Endodermal cell (in vitro differentiated cells): ENCODE measurements around the gene BTRC. TPM values are rescaled to one million over a fixed set of nuclear protein-coding genes. Genes with fewer than 3 reads are reported as not detected.
A peak's percentile ranks its signal among the peaks of the same experiment; 100 is the strongest.

ENCODE experiments used
- DNase-seq: peaks from one replicate; pipeline ENCODE4 v3.0.0-alpha.2; 2017
- H3K27ac ChIP-seq: 2 replicates; pipeline ENCODE4 v1.5.1; 2013; ENCODE audit warnings: mild to moderate bottlenecking, low read depth, low read length, moderate library complexity
- H3K27me3 ChIP-seq: 2 replicates; pipeline ENCODE4 v1.6.1; 2013; ENCODE audit warnings: mild to moderate bottlenecking, low read length, moderate library complexity; ENCODE audit not compliant: insufficient read depth, control insufficient read depth, poor library complexity, severe bottlenecking
- H3K36me3 ChIP-seq: 2 replicates; pipeline ENCODE4 v1.7.0; 2013; ENCODE audit warnings: mild to moderate bottlenecking, low read length, moderate library complexity; ENCODE audit not compliant: control insufficient read depth, insufficient read depth
- H3K4me1 ChIP-seq: one replicate; pipeline ENCODE4 v1.7.0; 2013; ENCODE audit warnings: low read length; ENCODE audit not compliant: control insufficient read depth, insufficient read depth
- H3K4me3 ChIP-seq: 2 replicates; pipeline ENCODE4 v1.5.1; 2013; ENCODE audit warnings: mild to moderate bottlenecking, low read length, moderate library complexity
- H3K9ac ChIP-seq: 2 replicates; pipeline ENCODE4 v1.6.1; 2013; ENCODE audit warnings: mild to moderate bottlenecking, low read length, moderate library complexity; ENCODE audit not compliant: poor library complexity, severe bottlenecking; ENCODE audit errors: extremely low read depth
- H3K9me3 ChIP-seq: 2 replicates; pipeline ENCODE4 v1.6.1; 2013; ENCODE audit warnings: mild to moderate bottlenecking, low read length, moderate library complexity; ENCODE audit not compliant: control insufficient read depth
- H3K27ac Mint-ChIP-seq: 2 replicates; pipeline ENCODE4 v1.8.0; 2020; ENCODE audit warnings: mixed read lengths
- H3K27me3 Mint-ChIP-seq: 2 replicates; pipeline ENCODE4 v1.8.0; 2021; ENCODE audit warnings: mild to moderate bottlenecking, mixed read lengths; ENCODE audit not compliant: insufficient read depth
- H3K36me3 Mint-ChIP-seq: 2 replicates; pipeline ENCODE4 v1.8.0; 2020; ENCODE audit warnings: low read depth, mixed read lengths
- H3K4me1 Mint-ChIP-seq: 2 replicates; pipeline ENCODE4 v1.8.0; 2020; ENCODE audit warnings: mixed read lengths
- H3K4me3 Mint-ChIP-seq: 2 replicates; pipeline ENCODE4 v1.8.0; 2020; ENCODE audit warnings: mild to moderate bottlenecking, moderate library complexity, mixed read lengths
- H3K9me3 Mint-ChIP-seq: 2 replicates; pipeline ENCODE4 v1.8.0; 2020; ENCODE audit warnings: mild to moderate bottlenecking, mixed read lengths
- WGBS, 2 experiments: methylation state at CpG; one replicate each; pipeline versions ENCODE4 v1.1.5 to v1.1.7; 2013; ENCODE audit warnings: missing lambda C conversion rate in 2 of 2, mixed read lengths in 1 of 2; ENCODE audit not compliant: insufficient coverage in 1 of 2, insufficient read length in 1 of 2; 5-methylcytosine and 5-hydroxymethylcytosine counted together
- total RNA-seq, 2 donors: library from RNA; stranded (reverse); fragmentation: NEBNext Ultra II Directional in 1 of 2; extraction: Animal tissue kit (Norgen Biotek cat#: 25700) in 1 of 2; gene quantifications; 2 replicates in 1 of 2; 3 replicates in 1 of 2; pipeline ENCODE4 v1.2.1, GENCODE V29; 2021
- TF ChIP-seq, protein P1 (sequence below): fragments of 200-600 bp; sonication (generic); conservative IDR thresholded peaks from 2 replicates; pipeline ENCODE4 v1.5.0; 2021; ENCODE audit warnings: antibody characterized with exemption, mild to moderate bottlenecking

BTRC gene
- total RNA-seq, 2 donors from 2014 or later, result 30.1 to 38.2 TPM

- no peaks in the 10 kb centered on the region for H3K36me3 ChIP-seq
- Mint-ChIP-seq H3K27ac (no peak overlapping the region), H3K4me3 (no peak overlapping the region), H3K9me3 (no peaks in the 10 kb centered on the region), H3K27me3 (peaks cover 31% of the 10 kb centered on the region), H3K36me3 (no peaks in the 10 kb centered on the region), H3K4me1 (peaks cover 17% of the 10 kb centered on the region)
- peaks cover 28% of the 10 kb centered on the region for H3K27me3 ChIP-seq
- WGBS, 2 experiments, result 67 to 70% methylated on average over 1 to 2 of the region's 2 CpGs
- H3K9me3 ChIP-seq, result no peaks in the 10 kb centered on the region
- no peak overlapping the region for H3K4me3 ChIP-seq
- H3K27ac ChIP-seq, result no peak overlapping the region
- no peak for DNase-seq
- TF ChIP-seq, protein P1, sequence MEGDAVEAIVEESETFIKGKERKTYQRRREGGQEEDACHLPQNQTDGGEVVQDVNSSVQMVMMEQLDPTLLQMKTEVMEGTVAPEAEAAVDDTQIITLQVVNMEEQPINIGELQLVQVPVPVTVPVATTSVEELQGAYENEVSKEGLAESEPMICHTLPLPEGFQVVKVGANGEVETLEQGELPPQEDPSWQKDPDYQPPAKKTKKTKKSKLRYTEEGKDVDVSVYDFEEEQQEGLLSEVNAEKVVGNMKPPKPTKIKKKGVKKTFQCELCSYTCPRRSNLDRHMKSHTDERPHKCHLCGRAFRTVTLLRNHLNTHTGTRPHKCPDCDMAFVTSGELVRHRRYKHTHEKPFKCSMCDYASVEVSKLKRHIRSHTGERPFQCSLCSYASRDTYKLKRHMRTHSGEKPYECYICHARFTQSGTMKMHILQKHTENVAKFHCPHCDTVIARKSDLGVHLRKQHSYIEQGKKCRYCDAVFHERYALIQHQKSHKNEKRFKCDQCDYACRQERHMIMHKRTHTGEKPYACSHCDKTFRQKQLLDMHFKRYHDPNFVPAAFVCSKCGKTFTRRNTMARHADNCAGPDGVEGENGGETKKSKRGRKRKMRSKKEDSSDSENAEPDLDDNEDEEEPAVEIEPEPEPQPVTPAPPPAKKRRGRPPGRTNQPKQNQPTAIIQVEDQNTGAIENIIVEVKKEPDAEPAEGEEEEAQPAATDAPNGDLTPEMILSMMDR, result no peak
- H3K4me1 ChIP-seq, result no peaks in the 10 kb centered on the region
- no peak overlapping the region for H3K9ac ChIP-seq
Measured at GRCh38 chr10:101308051-101308450, 45.9 kb upstream of the BTRC start.

GRCh38 chr10:101310529-101311184, 43.3 kb upstream of the BTRC start:
- no peaks in the 10 kb centered on the region for H3K9me3 ChIP-seq
- H3K27ac ChIP-seq, result no peak overlapping the region
- H3K9ac ChIP-seq, result no peak overlapping the region
- DNase-seq, result peak; percentile 68
- peaks cover 36% of the 10 kb centered on the region for H3K27me3 Mint-ChIP-seq
- no peaks in the 10 kb centered on the region for H3K36me3 Mint-ChIP-seq
- H3K27ac Mint-ChIP-seq, result no peak overlapping the region
- peaks cover 13% of the 10 kb centered on the region for H3K4me1 Mint-ChIP-seq
- TF ChIP-seq, protein P1, result no peak
- H3K36me3 ChIP-seq, result no peaks in the 10 kb centered on the region
- 73 to 86% methylated on average over 11 to 25 of the region's 25 CpGs for WGBS, 2 experiments
- no peaks in the 10 kb centered on the region for H3K4me1 ChIP-seq
- peaks cover 24% of the 10 kb centered on the region for H3K27me3 ChIP-seq
- peak overlapping the region; percentile 70 for H3K4me3 ChIP-seq
- H3K9me3 Mint-ChIP-seq, result no peaks in the 10 kb centered on the region
- peak overlapping the region; percentile 48 for H3K4me3 Mint-ChIP-seq

- H3K4me3 ChIP-seq, result peak overlapping the region; percentile 70
- peaks cover 33% of the 10 kb centered on the region for H3K27me3 Mint-ChIP-seq
- no peaks in the 10 kb centered on the region for H3K36me3 Mint-ChIP-seq
- no peaks in the 10 kb centered on the region for H3K9me3 ChIP-seq
- WGBS, 2 experiments, result 32 to 43% methylated on average over 8 to 15 of the region's 15 CpGs
- H3K9ac ChIP-seq, result no peak overlapping the region
- peak; percentile 93 for DNase-seq
- H3K9me3 Mint-ChIP-seq, result no peaks in the 10 kb centered on the region
- H3K27ac ChIP-seq, result no peak overlapping the region
- no peaks in the 10 kb centered on the region for H3K36me3 ChIP-seq
- peak overlapping the region; percentile 48 for H3K4me3 Mint-ChIP-seq
- H3K4me1 ChIP-seq, result no peaks in the 10 kb centered on the region
- H3K27me3 ChIP-seq, result peaks cover 17% of the 10 kb centered on the region
- peaks cover 13% of the 10 kb centered on the region for H3K4me1 Mint-ChIP-seq
- TF ChIP-seq, protein P1, result no peak
- no peak overlapping the region for H3K27ac Mint-ChIP-seq
Measured at GRCh38 chr10:101311185-101312066, 42.5 kb upstream of the BTRC start.
